Neutrophil (primary cell): ENCODE data around the gene GJD4.

Experiments used
- H3K27ac ChIP-seq: fragments of 200-600 bp; sonication (generic); 2 replicates; pipeline ENCODE4 v1.5.1; 2016; ENCODE audit warnings: mild to moderate bottlenecking, moderate library complexity
- H3K27me3 ChIP-seq: fragments of 200-600 bp; sonication (generic); 2 replicates; pipeline ENCODE4 v1.6.0; 2016; ENCODE audit warnings: mild to moderate bottlenecking
- H3K36me3 ChIP-seq: fragments of 200-600 bp; sonication (generic); 2 replicates; pipeline ENCODE4 v1.5.1; 2017
- H3K4me1 ChIP-seq, 2 experiments: fragments of 200-600 bp in 1 of 2; sonication (generic) in 1 of 2; 1 replicate in 1 of 2; 2 replicates in 1 of 2; pipeline versions ENCODE4 v1.5.1 to v1.6.1; 2013 to 2016; ENCODE audit warnings: low read depth in 1 of 2, low read length in 1 of 2, mild to moderate bottlenecking in 1 of 2, moderate library complexity in 1 of 2; ENCODE audit not compliant: control insufficient read depth in 1 of 2, insufficient read depth in 1 of 2
- H3K4me3 ChIP-seq, 2 experiments: fragments of 200-600 bp in 1 of 2; sonication (generic) in 1 of 2; 1 replicate in 1 of 2; 2 replicates in 1 of 2; pipeline ENCODE4 v1.5.1; 2013 to 2016; ENCODE audit warnings: low read depth in 1 of 2, low read length in 1 of 2, mild to moderate bottlenecking in 1 of 2, moderate library complexity in 1 of 2
- H3K9me3 ChIP-seq: fragments of 200-600 bp; sonication (generic); 2 replicates; pipeline ENCODE4 v1.5.1; 2016
- TF ChIP-seq, protein P1 (sequence below): fragments of 200-600 bp; sonication (generic); IDR thresholded peaks from 2 replicates; pipeline ENCODE4 v1.5.1; 2016; ENCODE audit warnings: antibody characterized with exemption

Gene GJD4

DNA sequence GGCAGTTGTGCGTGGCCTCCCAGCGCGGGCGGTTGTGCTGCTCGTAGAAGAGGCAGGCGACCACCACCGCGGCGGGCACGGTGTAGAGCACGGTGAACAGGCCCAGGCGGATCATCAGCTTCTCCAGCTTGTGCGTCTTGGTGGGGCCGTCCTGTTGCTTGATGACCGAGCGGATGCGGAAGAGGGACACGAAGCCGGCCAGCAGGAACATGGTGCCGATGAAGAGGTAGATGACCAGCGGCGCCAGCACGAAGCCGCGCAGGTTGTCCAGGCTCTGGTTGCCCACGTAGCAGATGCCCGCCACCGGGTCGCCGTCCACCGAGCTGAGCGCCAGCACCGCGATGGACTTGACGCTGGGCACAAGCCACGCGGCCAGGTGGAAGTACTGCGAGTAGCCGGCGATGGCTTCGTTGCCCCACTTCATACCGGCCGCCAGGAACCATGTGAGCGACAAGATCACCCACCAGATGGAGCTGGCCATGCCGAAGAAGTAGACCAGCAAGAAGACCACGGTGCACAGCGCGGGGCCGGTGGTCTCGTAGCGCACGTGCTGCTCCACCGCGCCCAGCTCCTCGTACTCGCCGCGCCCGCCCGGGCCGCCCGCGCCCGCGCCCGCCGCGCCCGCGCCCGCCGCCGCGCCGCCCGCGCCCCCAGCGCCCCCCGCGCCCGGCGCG lies 34.7 kb downstream of the GJD4 start:
- peaks cover 99% of the 10 kb centered on the region for H3K27me3 ChIP-seq
- no peak overlapping the region for H3K27ac ChIP-seq
- H3K36me3 ChIP-seq: no peaks in the 10 kb centered on the region
- TF ChIP-seq, protein P1, sequence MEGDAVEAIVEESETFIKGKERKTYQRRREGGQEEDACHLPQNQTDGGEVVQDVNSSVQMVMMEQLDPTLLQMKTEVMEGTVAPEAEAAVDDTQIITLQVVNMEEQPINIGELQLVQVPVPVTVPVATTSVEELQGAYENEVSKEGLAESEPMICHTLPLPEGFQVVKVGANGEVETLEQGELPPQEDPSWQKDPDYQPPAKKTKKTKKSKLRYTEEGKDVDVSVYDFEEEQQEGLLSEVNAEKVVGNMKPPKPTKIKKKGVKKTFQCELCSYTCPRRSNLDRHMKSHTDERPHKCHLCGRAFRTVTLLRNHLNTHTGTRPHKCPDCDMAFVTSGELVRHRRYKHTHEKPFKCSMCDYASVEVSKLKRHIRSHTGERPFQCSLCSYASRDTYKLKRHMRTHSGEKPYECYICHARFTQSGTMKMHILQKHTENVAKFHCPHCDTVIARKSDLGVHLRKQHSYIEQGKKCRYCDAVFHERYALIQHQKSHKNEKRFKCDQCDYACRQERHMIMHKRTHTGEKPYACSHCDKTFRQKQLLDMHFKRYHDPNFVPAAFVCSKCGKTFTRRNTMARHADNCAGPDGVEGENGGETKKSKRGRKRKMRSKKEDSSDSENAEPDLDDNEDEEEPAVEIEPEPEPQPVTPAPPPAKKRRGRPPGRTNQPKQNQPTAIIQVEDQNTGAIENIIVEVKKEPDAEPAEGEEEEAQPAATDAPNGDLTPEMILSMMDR: no peak
- peaks cover 34 to 38% of the 10 kb centered on the region in 2 experiments for H3K4me1 ChIP-seq
- H3K4me3 ChIP-seq: no peak overlapping the region
- H3K9me3 ChIP-seq: no peaks in the 10 kb centered on the region

DNA sequence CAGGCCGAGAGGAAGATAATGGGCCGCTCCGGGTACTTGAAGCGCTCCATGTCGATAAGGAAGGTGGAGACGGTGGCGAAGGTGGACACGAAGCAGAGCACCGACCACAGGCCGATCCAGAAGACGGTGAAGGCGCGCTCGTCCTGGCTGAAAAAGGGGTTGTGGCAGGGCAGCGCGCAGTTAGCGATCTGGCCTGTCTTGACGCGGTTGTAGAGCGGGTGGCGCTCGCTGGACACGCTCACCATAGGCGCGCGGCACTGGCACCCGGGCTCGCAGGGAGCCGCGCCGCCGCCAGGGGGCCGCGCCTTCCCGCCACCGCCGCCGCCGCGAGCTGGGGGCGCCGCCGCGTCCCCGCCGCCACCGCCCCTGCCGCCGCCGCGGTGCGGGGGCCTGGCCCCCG lies 35.3 kb downstream of the GJD4 start:
- no peak overlapping the region for H3K27ac ChIP-seq
- H3K36me3 ChIP-seq: no peaks in the 10 kb centered on the region
- peaks cover 99% of the 10 kb centered on the region for H3K27me3 ChIP-seq
- H3K4me3 ChIP-seq: peak overlapping the region in 1 of 2 experiments; percentile 19
- no peaks in the 10 kb centered on the region for H3K9me3 ChIP-seq
- TF ChIP-seq, protein P1: no peak
- H3K4me1 ChIP-seq: peaks cover 34 to 38% of the 10 kb centered on the region in 2 experiments

DNA sequence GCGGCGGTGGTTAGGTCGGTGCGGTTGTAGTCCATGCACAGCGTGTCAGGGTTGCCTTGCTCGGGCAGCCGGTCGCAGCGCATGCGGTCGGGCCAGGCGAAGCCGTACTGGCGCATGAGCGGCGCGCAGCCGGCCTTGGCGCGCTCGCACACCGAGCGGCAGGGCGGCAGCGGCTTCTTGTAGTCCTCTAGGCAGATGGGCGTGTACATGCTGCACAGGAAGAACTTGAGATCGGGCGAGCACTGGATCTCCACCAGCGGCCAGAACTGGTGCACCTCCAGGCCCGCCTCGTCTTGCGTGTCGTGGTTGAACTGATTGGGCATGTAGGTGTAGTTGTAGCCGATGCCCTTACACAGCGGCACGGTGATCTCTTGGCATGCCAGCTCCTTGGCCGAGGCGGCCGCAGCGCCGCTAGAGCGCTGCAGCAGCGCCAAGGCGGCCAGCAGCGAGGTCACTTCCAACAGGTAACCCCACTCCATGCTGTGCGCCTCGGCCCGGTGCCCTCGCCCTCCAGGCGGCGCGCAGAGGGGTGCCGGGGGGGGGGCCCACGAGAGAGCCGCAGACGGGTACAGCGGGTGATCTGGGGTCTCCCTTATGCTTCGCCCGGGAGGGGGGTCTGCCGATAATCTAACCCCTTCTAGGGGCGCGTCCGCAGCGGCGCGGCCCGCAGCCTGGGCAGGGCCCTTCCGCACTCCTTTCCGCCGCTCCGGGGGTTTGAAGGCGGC lies 36.0 kb downstream of the GJD4 start:
- peaks cover 34 to 38% of the 10 kb centered on the region in 2 experiments for H3K4me1 ChIP-seq
- TF ChIP-seq, protein P1: no peak

DNA sequence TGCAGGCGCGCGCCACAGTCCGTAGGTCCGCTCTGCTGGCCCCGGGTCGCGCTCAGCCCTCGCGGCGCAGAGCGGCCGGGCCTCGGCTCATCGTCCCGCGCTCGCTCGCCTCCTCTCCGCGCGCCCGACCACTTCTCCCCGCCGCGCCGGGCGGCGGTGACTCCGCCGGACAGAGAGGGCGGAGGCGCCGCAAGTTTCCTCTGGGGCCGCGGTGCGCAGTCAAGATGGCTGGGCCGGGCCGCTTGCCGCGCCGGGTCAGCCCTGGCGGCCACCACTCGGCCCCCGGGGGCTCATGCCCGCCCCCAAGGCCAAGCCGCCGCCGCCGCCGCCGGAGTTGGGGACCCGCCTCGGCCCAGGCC lies 36.5 kb downstream of the GJD4 start:
- no peaks in the 10 kb centered on the region for H3K9me3 ChIP-seq
- H3K4me3 ChIP-seq: peak overlapping the region; percentile 49 to 55
- TF ChIP-seq, protein P1: no peak
- H3K36me3 ChIP-seq: no peaks in the 10 kb centered on the region
- H3K27ac ChIP-seq: no peak overlapping the region
- H3K4me1 ChIP-seq: peaks cover 34 to 38% of the 10 kb centered on the region in 2 experiments
- peaks cover 97% of the 10 kb centered on the region for H3K27me3 ChIP-seq

More for the DNA sequence above, 36.0 kb downstream of the GJD4 start:
- Histone ChIP-seq H3K36me3 (no peaks in the 10 kb centered on the region), H3K4me3 (peak overlapping the region; percentile 49 to 55), H3K27ac (no peak overlapping the region), H3K9me3 (no peaks in the 10 kb centered on the region), H3K27me3 (peaks cover 99% of the 10 kb centered on the region)

DNA sequence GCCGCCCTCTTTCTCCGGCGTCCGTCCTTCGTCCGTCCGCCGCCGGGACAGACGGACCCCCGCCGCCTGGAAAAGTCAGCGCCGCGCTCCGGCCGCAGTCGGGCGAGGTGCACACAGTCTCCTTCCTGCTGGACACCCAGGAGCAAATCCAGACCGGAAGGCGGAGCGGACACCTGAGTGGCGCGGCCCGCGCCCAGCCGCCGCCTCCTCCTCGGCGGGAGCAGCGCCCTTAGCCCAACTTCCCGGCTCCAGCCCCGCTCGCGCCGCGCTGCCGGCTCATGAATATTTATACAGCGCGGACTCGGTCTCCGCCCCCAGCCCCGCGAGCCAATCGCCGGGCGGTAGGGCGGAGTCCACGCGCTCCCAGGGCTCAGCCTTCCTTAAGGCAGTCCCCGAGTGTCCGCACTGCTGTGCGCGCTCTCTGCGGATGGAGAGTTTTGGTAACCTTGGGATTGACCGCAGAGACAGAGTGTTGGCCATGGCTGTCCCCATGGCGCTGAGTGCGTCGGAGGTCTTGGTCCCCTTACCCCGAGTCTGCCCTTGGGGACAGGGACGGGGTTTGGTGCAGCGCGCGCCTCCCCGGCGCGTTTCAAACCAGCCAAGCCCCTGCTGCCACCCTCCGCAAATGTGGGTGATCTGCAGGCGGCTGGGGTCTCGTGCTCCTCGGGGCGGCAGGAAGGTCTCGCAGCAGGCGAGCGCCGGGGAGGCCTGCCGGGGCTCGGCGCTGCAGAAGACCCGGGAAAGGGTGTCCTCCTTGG lies 37.1 kb downstream of the GJD4 start, which contains the start of gene FZD8:
FZD8 (minus strand) TSS at position 262 of the 758 bp plus-strand sequence. CDS start 867 bp downstream, outside the sequence.
- TF ChIP-seq, protein P1: no peak
- Histone ChIP-seq H3K9me3 (no peaks in the 10 kb centered on the region), H3K4me3 (peak within 1 kb of the TSS; percentile 49 to 55), H3K27me3 (peaks cover 97% of the 10 kb centered on the region), H3K36me3 (no peaks in the 10 kb centered on the region), H3K27ac (no peak within 1 kb of the TSS), H3K4me1 (peaks cover 34 to 38% of the 10 kb centered on the region in 2 experiments)
